Stimulated activated CD8-positive, alpha-beta memory T cell treated with anti-CD3 and anti-CD28 coated beads, Interleukin-15, amount 100 ng/mL, for 1 hour (primary cell): Measurements from ENCODE around the gene FAM163B.

Experiments used
- DNase-seq: peaks from one replicate; pipeline ENCODE4 v3.0.0-alpha.2; 2020; ENCODE audit warnings: low read depth

The FAM163B gene

GRCh38 chr9:133581513-133582343 lies 27.5 kb downstream of the FAM163B start:
- DNase-seq, result no peak

- no peak for DNase-seq
Measured at GRCh38 chr9:133581011-133581410, 28.2 kb downstream of the FAM163B start.

- DNase-seq, result no peak
Measured at GRCh38 chr9:133580419-133580738, 28.8 kb downstream of the FAM163B start.

- DNase-seq, result no peak
Measured at GRCh38 chr9:133579601-133580418, 29.4 kb downstream of the FAM163B start.

GRCh38 chr9:133578524-133579441 lies 30.4 kb downstream of the FAM163B start:
- no peak for DNase-seq

GRCh38 chr9:133577737-133578112 lies 31.5 kb downstream of the FAM163B start:
- DNase-seq, result no peak

- no peak for DNase-seq
Measured at GRCh38 chr9:133576875-133577736, 32.1 kb downstream of the FAM163B start.

GRCh38 chr9:133576031-133576874 lies 32.9 kb downstream of the FAM163B start:
- no peak for DNase-seq

- DNase-seq, result no peak
Measured at GRCh38 chr9:133575186-133576030, 33.8 kb downstream of the FAM163B start.

- DNase-seq, result no peak
Measured at GRCh38 chr9:133574771-133575170, 34.4 kb downstream of the FAM163B start.

- no peak for DNase-seq
Measured at GRCh38 chr9:133573791-133574515, 35.2 kb downstream of the FAM163B start.

GRCh38 chr9:133572821-133573361 lies 36.3 kb downstream of the FAM163B start:
- no peak for DNase-seq

GRCh38 chr9:133571896-133572595 lies 37.1 kb downstream of the FAM163B start:
- DNase-seq, result no peak

- no peak for DNase-seq
Measured at GRCh38 chr9:133571391-133571890, 37.7 kb downstream of the FAM163B start.

- DNase-seq, result no peak
Measured at GRCh38 chr9:133570691-133571080, 38.5 kb downstream of the FAM163B start.

- no peak for DNase-seq
Measured at GRCh38 chr9:133569891-133570690, 39.1 kb downstream of the FAM163B start.
